GM18873 (cell line): ENCODE measurements around the gene WASHC4.

Experiments
- ATAC-seq: cut with Tn5 transposase; IDR thresholded peaks from one replicate; pipeline ENCODE4 v1.9.1; 2021; ENCODE audit warnings: mild to moderate bottlenecking, moderate library complexity, moderate number of reproducible peaks; ENCODE audit not compliant: unreplicated experiment, low FRiP score

The WASHC4 gene

DNA sequence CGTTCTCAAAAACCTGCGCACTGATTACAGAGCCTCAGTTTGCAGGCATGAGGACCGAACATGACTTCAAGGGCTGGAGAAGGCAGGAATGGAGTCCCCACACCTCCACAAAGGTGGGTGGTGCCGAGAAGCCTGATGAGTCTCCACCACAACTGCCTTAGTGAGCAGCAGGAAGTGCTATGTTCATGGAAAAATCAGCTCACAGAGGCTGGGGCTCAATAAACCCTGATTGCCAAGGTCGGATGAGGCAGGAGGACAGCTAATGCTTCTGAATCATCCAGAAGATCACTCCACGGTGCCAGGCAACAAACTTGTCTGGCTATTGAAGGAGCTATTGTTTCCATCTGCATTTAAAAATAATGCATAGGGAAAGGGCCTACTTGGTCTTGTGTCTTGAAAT lies 97.4 kb downstream of the WASHC4 start:
- no peak for ATAC-seq

DNA sequence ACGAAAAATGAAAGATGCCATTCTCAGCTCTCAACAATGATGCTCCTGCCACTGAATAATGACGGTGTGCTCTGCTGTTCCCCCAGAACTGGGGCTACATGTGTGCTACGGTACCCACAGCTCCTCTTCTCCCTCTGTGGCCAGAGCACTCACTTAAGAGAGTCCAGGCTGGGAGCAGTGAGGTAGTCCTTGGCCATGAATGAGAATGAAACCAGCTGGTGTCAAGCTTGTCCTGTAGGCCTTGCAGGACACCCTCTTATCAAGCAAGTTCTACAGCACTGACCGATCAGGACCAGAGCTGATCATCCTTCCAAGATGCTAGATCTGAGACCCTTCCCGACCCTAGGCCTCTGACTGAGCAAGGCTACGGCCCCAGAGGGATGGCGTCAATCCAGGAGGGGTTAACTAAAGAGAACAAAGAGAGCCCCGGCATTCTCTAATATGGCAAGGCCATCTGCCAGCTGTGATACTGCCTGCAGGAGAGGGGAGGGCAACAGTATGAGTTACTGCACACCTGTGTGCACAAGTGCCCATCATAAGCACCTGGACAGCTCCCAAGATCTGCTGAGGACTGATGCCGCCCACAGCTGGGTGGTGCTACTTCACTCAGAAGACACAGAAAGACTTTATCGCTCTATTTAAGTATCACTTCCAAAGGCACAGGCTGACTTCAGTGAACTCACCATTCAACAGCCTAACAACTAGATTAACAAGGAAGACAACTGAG lies 98.0 kb downstream of the WASHC4 start:
- ATAC-seq: no peak

DNA sequence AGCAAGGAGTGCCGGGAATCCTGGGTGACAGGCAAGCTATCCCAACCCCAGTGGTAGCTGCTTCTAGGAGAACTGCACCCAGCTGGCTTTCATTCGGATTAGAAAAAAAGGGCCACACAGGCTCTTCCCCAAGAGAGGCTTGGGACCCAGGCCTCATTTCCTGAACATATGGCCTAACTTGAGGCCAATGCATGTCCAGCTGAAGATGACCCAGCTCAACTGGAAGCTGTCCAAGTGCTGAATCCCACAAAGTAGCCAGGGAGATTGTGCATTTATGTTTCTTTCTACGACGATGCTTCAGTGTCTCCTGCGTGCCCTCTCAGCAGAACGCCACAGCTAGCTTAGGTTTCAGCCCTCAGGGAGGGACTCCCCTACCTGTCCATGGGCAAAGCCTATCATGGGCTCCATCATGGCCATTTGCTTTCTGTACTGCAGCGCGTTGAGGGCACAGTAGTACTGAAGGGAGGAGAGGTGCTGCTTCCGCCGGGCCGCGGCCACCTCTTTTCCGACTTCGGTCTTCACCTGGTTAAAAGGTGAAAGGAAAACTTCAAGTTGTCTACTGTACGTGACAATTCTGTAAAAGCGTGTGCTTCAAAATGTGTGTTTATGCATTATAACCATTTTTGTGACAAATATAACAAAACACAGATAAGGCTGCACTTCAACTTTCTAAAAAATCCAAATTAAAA lies 99.3 kb downstream of the WASHC4 start:
- ATAC-seq: no peak

DNA sequence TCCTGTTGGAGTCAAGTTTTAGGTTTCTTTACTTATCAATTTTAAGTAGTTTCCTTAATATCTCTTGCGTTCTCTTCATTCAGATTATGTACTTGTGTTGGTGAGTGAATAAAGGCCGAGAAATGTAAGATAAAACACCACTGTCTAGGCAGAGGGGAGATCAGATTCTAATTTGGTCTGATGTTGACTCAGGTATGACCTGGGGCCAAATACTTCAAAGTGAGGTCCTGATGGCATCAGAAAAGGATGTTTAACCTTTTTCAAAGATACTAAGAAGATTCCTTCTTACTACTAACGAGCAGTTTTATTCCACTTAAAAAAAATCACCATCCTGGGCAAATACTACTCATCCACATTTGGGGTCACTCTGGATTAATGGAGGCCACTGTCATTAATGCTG lies 101.6 kb downstream of the WASHC4 start:
- no peak for ATAC-seq

DNA sequence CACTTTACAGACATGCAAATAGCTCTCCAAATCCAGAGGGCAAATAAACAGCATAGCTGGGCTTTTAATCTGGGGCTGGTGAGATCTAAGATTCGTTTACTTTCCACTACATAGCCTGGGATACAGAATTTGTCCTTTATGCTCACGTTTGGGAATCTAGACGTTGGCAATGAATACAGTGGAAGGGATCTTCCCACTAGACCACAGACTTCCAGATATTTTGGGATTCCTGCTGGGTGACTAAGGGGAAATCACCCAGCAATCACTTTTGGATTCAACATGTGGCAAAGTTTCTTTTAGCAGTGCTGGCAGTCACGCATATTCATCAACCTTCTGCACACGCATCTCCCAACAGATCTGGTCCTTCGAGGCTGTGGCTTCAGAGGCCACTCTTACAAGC lies 104.9 kb downstream of the WASHC4 start:
- no peak for ATAC-seq

DNA sequence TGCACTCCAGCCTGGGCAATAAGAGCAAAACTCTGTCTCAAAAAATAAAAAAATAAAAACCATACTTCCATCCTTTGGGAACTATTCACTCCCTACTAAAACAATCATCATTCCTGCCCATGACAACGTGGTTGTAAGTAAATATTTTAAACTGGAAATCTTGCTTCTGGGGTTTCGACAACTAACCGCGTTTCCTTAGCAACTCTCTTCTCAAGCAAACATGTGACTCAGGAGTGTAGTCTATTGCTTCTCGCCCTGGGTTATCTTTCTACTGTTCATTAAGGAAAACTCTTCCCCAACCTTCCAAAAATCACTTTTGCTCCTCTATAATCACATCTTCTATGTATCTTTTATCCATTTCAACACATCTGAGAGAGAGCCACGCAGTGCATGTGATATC lies 106.6 kb downstream of the WASHC4 start:
- ATAC-seq: no peak

DNA sequence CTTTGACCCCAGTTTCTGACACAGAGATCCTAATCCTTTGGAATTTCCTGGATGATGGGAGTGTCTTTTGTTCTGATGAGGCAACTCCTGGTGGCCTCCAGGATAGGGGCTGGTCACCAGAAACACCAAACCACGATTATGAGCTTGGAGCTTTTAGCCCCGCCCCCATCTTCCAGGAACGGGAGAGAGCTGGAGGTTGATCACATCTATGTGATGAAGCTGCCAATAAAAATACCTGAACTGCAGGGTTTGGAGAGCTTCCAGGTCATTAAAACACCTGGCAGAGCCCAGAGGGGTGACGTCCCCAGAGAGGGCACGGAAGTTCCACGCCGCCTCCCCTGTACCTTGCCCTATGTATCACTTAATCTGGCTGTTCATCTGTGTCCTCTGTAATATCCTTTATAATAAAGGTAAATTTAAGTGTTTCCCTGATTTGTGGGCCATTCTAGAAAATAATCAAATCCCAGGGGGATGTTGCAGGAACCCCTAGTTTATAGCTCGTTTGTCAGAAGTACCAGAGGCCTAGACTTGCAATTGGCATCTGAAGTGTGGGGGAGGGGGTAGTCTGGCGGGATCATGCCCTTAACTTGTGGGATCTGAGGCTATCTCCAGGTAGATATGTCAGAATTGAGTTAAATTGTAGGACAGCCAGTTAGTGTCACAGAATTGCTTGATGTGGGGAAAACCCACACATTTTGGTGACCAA lies 107.3 kb downstream of the WASHC4 start:
- no peak for ATAC-seq

DNA sequence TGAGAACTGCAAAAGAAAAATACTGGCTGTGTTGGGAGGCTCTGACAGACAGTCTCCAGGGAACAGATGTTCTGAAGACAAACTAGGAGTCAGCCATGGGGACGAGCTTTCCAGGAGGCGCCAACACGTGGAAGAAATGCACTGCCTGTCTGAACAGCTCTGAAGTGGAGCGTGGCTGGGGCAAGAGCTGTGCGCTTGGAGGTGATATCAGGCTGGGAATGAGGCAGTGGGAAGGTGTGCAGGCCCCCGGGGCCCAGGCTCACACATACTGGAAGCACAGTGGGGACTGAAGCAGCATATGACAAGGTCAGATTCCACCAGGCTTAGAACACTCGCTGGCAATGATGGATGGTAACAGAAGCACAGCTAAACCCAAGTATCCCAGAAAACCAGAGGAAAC lies 110.9 kb downstream of the WASHC4 start:
- ATAC-seq: no peak
